ENCODE measurements around the gene DFFA.
"Not testable (repeated sequence)": the region's sequence is repeated elsewhere in the genome, so short reads cannot be mapped to it uniquely, and the experiment has no call there.

The DFFA gene

DNA sequence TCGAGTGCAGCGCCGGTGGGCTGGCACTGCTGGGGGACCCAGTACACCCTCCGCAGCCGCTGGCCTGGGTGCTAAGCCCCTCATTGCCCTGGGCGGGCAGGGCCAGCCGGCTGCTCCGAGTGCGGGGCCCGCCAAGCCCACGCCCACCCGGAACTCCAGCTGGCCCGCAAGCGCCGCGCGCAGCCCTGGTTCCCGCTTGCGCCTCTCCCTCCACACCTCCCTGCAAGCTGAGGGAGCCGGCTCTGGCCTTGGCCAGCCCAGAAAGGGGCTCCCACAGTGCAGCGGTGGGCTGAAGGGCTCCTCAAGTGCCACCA is 45.8 kb downstream of the DFFA start:
- not testable (repeated sequence) for ATAC-seq (replicated peaks); H3K27ac Mint-ChIP-seq; DNase-seq; H3K4me3 Mint-ChIP-seq; H3K9me3 Mint-ChIP-seq; H3K27me3 Mint-ChIP-seq
- H3K36me3 Mint-ChIP-seq (ENCODE audit: insufficient read depth): peaks cover 14% of the 10 kb centered on the region
- peaks cover 8 to 13% of the 10 kb centered on the region in 2 donors for H3K4me1 Mint-ChIP-seq (ENCODE audit: low read depth in 2 of 2)

DNA sequence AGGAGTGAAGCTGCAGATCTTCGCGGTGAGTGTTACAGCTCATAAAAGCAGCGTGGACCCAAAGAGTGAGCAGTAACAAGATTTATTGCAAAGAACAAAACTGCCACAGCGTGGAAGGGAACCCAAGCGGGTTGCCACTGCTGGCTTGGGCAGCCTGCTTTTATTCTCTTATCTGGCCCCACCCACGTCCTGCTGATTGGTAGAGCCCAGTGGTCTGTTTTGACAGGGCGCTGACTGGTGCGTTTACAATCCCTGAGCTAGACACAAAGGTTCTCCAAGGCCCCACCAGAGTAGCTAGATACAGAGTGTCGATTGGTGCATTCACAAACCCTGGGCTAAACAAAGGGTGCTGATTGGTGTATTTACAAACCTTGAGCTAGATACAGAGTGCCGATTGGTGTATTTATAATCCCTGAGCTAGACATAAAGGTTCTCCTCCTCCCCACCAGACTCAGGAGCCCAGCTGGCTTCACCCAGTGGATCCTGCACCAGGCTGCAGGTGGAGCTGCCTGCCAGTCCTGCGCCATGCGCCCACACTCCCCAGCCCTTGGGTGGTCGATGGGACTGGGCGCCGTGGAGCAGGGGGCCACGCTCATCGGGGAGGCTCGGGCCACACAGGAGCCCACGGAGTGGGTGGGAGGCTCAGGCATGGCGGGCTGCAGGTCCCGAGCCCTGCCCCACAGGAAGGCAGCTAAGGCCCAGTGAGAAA is 46.3 kb downstream of the DFFA start:
- H3K4me1 Mint-ChIP-seq (ENCODE audit: low read depth in 2 of 2): peaks cover 8 to 11% of the 10 kb centered on the region in 2 donors
- not testable (repeated sequence) for H3K9me3 Mint-ChIP-seq; DNase-seq; H3K27ac Mint-ChIP-seq; ATAC-seq (replicated peaks); H3K27me3 Mint-ChIP-seq; H3K4me3 Mint-ChIP-seq
- H3K36me3 Mint-ChIP-seq (ENCODE audit: insufficient read depth): peaks cover 18% of the 10 kb centered on the region

DNA sequence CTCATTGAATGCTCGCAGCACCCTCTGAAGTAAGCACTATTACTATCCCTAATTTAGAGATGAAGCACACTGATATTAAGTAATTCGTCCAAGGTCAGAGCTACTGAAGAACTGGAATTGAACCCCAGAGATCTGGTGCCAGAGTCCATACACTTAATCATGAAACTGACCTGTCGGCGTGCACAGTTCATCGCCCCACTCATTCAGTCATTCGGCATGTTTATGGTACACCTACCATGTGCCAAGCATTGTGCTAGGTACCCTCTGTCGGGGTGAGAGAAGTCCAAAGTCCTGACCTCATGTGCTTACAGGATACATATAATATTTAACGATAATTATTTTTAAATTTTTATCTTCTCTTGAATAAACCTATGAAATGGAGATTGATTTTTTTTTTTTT is 47.7 kb downstream of the DFFA start:
- no peak overlapping the region for H3K27ac Mint-ChIP-seq
- H3K4me1 Mint-ChIP-seq (ENCODE audit: low read depth in 2 of 2): peaks cover 3 to 4% of the 10 kb centered on the region in 2 donors
- DNase-seq (no peak), ATAC-seq (replicated peaks) (no peak)
- H3K9me3 Mint-ChIP-seq: no peaks in the 10 kb centered on the region
- H3K4me3 Mint-ChIP-seq: no peak overlapping the region
- peaks cover 19% of the 10 kb centered on the region for H3K36me3 Mint-ChIP-seq (ENCODE audit: insufficient read depth)
- no peaks in the 10 kb centered on the region for H3K27me3 Mint-ChIP-seq

DNA sequence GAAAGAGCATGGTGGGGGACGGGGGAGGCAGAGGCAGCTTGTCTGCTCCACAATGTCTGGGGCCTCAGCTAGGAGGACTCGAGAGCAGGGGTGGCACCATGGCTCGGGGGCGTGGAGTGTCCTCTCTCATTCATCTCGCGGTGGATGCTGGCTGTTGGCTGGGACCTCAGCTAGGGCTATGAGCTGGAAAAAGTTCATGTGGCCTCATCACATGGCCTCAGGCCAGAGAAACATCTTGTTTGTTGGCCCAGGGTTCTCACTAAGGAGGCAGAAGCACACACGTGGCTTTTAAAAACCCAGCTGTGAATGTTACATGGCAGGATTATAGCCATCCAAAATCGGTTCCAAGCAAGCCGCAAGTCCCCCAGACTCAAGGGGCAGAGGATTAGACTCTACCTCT is 48.3 kb downstream of the DFFA start:
- no peaks in the 10 kb centered on the region for H3K9me3 Mint-ChIP-seq
- no peak overlapping the region for H3K27ac Mint-ChIP-seq
- no peaks in the 10 kb centered on the region for H3K27me3 Mint-ChIP-seq
- ATAC-seq (replicated peaks): no peak
- no peak for DNase-seq
- peaks cover 2 to 3% of the 10 kb centered on the region in 2 donors for H3K4me1 Mint-ChIP-seq (ENCODE audit: low read depth in 2 of 2)
- H3K4me3 Mint-ChIP-seq: no peak overlapping the region
- peaks cover 25% of the 10 kb centered on the region for H3K36me3 Mint-ChIP-seq (ENCODE audit: insufficient read depth)

DNA sequence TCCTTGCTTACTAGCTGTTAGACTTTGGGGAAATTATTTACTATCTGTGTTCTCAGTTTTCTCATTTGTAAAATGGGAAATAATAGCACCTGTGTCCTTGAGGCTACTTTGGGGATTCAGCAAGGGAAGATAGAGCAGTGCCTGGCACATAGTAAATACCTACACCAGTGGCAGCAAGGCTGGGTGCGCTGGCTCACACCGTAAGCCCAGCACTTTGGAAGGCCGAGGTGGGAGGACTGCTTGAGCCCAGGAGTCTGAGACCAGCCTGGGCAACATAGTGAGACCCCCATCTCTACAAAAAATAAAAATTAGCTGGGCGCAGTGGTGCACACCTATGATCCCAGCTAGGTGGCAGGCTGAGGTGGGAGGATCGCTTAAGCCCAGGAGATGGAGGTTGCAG is 50.7 kb downstream of the DFFA start:
- Mint-ChIP-seq H3K4me1 (ENCODE audit: low read depth in 2 of 2) (no peaks in the 10 kb centered on the region), H3K9me3 (no peaks in the 10 kb centered on the region), H3K36me3 (ENCODE audit: insufficient read depth) (peaks cover 45% of the 10 kb centered on the region), H3K27ac (no peak overlapping the region), H3K4me3 (no peak overlapping the region), H3K27me3 (no peaks in the 10 kb centered on the region)
- DNase-seq (no peak), ATAC-seq (replicated peaks) (no peak)

DNA sequence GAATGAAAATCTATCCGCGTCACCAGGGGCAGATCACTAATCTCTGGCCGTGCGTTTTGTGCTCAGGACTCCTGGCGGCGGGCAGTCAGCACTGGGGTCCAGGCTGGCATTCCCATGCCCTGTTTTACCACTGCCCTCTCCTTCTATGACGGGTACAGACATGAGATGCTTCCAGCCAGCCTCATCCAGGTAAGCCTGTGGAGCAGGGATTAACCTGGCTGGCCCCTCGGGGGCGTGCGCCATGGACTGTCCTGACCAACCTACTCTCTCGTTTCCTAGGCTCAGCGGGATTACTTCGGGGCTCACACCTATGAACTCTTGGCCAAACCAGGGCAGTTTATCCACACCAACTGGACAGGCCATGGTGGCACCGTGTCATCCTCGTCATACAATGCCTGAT is 53.0 kb downstream of the DFFA start:
- H3K4me1 Mint-ChIP-seq (ENCODE audit: low read depth in 2 of 2): no peaks in the 10 kb centered on the region
- DNase-seq: no peak
- H3K27ac Mint-ChIP-seq: peak overlapping the region in 1 of 2 donors; percentile 16
- peaks cover 57% of the 10 kb centered on the region for H3K36me3 Mint-ChIP-seq (ENCODE audit: insufficient read depth)
- no peaks in the 10 kb centered on the region for H3K9me3 Mint-ChIP-seq
- no peak for ATAC-seq (replicated peaks)
- H3K4me3 Mint-ChIP-seq: no peak overlapping the region
- H3K27me3 Mint-ChIP-seq: no peaks in the 10 kb centered on the region

DNA sequence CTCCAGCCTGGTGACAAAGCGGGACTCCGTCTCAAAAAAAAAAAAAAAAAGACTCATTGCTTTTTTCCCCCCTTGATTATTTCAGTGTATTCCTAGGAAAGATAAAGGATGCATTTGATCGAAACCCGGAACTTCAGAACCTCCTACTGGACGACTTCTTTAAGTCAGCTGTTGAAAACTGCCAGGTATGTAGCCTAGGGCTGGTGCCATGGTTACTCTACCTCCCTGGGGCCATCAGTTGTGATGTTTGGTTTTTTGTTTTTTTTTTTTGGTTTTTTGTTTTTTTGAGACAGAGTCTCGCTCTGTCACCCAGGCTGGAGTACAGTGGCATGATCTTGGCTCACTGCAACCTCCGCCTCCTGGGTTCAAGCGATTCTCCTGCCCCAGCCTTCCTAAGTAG is 53.6 kb downstream of the DFFA start:
- not testable (repeated sequence) for H3K27me3 Mint-ChIP-seq; H3K27ac Mint-ChIP-seq; H3K4me1 Mint-ChIP-seq (ENCODE audit: low read depth in 2 of 2); DNase-seq; H3K9me3 Mint-ChIP-seq; H3K4me3 Mint-ChIP-seq; ATAC-seq (replicated peaks)
- peaks cover 63% of the 10 kb centered on the region for H3K36me3 Mint-ChIP-seq (ENCODE audit: insufficient read depth)

DNA sequence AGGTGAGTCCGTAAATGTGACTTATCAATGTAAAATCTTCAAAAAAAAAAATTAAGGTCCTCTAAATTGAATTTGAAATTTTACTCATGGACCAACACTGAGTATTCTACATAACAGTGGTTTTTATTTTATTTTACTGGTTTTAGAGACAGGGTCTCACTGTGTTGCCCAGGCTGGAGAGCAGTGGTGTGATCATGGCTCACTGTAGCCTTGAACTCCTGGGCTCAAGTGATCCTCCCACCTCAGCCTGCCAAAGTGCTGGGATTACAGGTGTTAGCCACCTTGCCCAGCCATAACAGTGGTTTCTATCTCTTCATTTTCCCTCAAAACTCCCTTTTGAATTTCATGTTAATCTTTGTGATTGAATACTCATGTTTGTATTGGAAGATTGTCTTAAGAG is 56.4 kb downstream of the DFFA start:
- H3K4me3 Mint-ChIP-seq; H3K4me1 Mint-ChIP-seq (ENCODE audit: low read depth in 2 of 2); H3K9me3 Mint-ChIP-seq; DNase-seq; H3K27me3 Mint-ChIP-seq; ATAC-seq (replicated peaks); H3K27ac Mint-ChIP-seq: not testable (repeated sequence)
- H3K36me3 Mint-ChIP-seq (ENCODE audit: insufficient read depth): peaks cover 67% of the 10 kb centered on the region

DNA sequence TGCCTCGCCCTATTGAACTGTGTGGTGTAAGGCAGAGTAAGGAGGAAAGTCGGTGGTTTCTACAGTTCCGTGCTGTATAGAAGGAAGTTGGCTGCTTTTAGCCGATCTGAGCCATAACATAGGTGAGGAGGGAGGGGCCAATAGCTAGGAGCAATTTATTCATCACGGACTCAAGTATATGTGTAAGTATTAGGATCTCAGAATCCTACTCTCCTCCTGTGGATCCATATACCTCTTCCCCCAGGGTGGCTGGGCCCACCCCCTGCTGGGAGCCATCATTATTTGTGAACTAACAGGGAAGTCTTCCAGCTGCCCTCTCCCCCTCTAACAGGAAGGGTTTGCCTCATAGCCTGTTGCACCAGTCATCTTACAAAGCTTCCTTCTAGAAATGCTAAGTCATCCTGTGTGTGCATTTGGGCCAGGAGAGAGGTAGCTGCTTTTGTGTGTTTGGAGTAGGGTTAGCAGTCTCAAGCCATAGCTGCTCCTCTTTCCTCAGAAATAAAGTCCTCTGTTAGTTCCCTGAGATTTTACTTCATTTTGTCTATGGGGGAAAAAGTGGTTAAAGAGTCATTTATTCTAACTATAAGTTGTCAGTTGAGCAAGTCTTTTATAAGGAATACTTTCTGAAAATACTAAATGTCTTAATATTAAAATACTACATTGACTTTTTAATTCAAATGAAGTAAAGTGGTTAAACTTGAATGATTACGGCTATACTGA is 57.0 kb downstream of the DFFA start:
- Mint-ChIP-seq H3K27ac (peak overlapping the region in 1 of 2 donors; percentile 44), H3K4me1 (ENCODE audit: low read depth in 2 of 2) (no peaks in the 10 kb centered on the region), H3K4me3 (no peak overlapping the region), H3K36me3 (ENCODE audit: insufficient read depth) (peaks cover 63% of the 10 kb centered on the region), H3K9me3 (no peaks in the 10 kb centered on the region), H3K27me3 (no peaks in the 10 kb centered on the region)
- DNase-seq (no peak), ATAC-seq (replicated peaks) (peak; percentile 21)

DNA sequence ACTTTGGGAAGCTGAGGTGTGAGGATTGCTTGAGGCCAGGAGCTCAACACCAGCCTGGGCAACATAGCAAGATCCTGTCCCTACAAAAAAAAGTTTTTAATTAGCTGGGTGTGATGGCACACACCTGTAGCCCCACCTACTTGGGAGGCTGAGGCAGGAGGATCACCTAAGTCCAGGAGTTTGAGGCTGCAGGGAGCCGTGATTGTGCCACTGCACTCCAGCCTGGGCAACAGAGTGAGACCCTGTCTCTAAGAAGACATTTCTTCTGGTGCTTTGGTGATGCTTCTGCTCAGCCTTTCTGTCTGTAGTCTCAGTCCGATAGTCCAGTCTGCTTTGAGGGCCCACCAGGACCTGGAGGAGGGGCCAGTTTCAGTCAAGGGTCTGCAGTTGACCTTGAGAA is 65.1 kb downstream of the DFFA start:
- Mint-ChIP-seq H3K27ac (no peak overlapping the region), H3K9me3 (no peaks in the 10 kb centered on the region), H3K36me3 (ENCODE audit: insufficient read depth) (peaks cover 54% of the 10 kb centered on the region), H3K4me3 (no peak overlapping the region), H3K27me3 (no peaks in the 10 kb centered on the region), H3K4me1 (ENCODE audit: low read depth in 2 of 2) (no peaks in the 10 kb centered on the region)
- ATAC-seq (replicated peaks) (no peak), DNase-seq (no peak)
